H1 (cell line): ENCODE data around the gene CIT. TPM values are rescaled to one million over a fixed set of nuclear protein-coding genes. Genes with fewer than 3 reads are reported as not detected.

Experiments
- KDM1A ChIP-seq: fragments of 200-600, 300-600 bp; sonication (generic); IDR thresholded peaks from 2 replicates; pipeline ENCODE4 v1.7.1; 2016; ENCODE audit warnings: mild to moderate bottlenecking, low read length, borderline replicate concordance
- POU5F1 ChIP-seq: IDR thresholded peaks from 2 replicates; pipeline ENCODE4 v1.6.1; 2011; ENCODE audit warnings: low read depth, mild to moderate bottlenecking, low read length, moderate library complexity
- RAD21 ChIP-seq, 2 experiments: IDR thresholded peaks in 1 of 2; conservative IDR thresholded peaks in 1 of 2; 2 replicates each; pipeline ENCODE4 v1.6.1; 2011; ENCODE audit warnings: low read depth in 2 of 2, low read length in 2 of 2, improper control_type of control experiment in 1 of 2, inconsistent platforms in 1 of 2, mild to moderate bottlenecking in 1 of 2, moderate library complexity in 1 of 2
- RBBP5 ChIP-seq: IDR thresholded peaks from 2 replicates; pipeline ENCODE4 v1.7.1; 2012; ENCODE audit warnings: low read depth, mild to moderate bottlenecking, inconsistent platforms, low read length, moderate library complexity, borderline replicate concordance
- TAF1 ChIP-seq: IDR thresholded peaks from 2 replicates; pipeline ENCODE4 v1.6.1; 2011; ENCODE audit warnings: mild to moderate bottlenecking, low read depth, low read length
- polyA plus RNA-seq, 7 experiments: library from polyadenylated mRNA; depleted of rRNA in 3 of 7; stranded (reverse) in 5 of 7; unstranded in 2 of 7; fragments of >200 nt in 5 of 7; fragments of 200-250 nt in 2 of 7; gene quantifications; 1 replicate in 5 of 7; 2 replicates in 1 of 7; 4 replicates in 1 of 7; pipeline versions ENCODE4 v1.2.1 to v1.2.3, GENCODE V29; 2011 to 2013; ENCODE audit warnings: missing spikeins in 2 of 7, mixed read lengths in 2 of 7
- total RNA-seq: library from RNA; stranded (reverse); fragmentation: NEBNext Ultra II Directional; extraction: Animal tissue kit (Norgen Biotek cat#: 25700); gene quantifications from 2 replicates; pipeline ENCODE4 v1.2.1, GENCODE V29; 2021
- TF ChIP-seq, protein P1 (sequence below), 3 experiments: IDR thresholded peaks; 1 replicate in 2 of 3; 2 replicates in 1 of 3; pipeline versions ENCODE4 v1.5.1 to v1.6.1; 2011; ENCODE audit warnings: low read length in 3 of 3, mild to moderate bottlenecking in 3 of 3, inconsistent platforms in 2 of 3, low read depth in 1 of 3, moderate library complexity in 1 of 3; ENCODE audit not compliant: insufficient read depth in 1 of 3; ENCODE audit errors: control extremely low read depth in 1 of 3
- TF ChIP-seq, protein P2 (sequence below): IDR thresholded peaks from 2 replicates; pipeline ENCODE4 v1.6.1; 2011; ENCODE audit warnings: low read length, improper control_type of control experiment
- TF ChIP-seq, protein P3 (sequence below): IDR thresholded peaks from 2 replicates; pipeline ENCODE4 v1.6.1; 2011; ENCODE audit warnings: low read depth, mild to moderate bottlenecking, low read length; ENCODE audit not compliant: insufficient read depth

Gene CIT
- total and polyA plus RNA-seq, 2 of the 8 experiments (the other 6 are each of a cell fraction or from before 2014, with no cell fraction given), result 17.1 to 60.9 TPM

DNA sequence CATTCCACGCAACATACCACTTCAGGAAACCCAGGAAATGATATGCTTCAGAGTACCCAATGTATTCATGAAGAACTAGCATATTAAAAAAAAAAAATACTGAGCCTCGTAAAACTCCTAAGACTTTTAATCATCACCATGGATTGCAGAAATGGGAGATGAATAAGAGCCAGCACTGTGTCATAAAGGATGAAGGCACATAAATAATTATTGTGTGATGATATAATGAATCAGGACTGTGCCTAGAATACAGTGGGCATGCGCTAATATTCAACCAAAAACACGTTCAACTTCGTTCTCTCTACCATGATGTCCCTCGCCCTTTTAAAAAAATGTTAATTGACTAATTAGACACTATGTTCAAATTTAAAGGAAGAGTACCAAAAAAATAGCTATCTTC, 68.7 kb downstream of the CIT start (continued):
- TF ChIP-seq, protein P1, sequence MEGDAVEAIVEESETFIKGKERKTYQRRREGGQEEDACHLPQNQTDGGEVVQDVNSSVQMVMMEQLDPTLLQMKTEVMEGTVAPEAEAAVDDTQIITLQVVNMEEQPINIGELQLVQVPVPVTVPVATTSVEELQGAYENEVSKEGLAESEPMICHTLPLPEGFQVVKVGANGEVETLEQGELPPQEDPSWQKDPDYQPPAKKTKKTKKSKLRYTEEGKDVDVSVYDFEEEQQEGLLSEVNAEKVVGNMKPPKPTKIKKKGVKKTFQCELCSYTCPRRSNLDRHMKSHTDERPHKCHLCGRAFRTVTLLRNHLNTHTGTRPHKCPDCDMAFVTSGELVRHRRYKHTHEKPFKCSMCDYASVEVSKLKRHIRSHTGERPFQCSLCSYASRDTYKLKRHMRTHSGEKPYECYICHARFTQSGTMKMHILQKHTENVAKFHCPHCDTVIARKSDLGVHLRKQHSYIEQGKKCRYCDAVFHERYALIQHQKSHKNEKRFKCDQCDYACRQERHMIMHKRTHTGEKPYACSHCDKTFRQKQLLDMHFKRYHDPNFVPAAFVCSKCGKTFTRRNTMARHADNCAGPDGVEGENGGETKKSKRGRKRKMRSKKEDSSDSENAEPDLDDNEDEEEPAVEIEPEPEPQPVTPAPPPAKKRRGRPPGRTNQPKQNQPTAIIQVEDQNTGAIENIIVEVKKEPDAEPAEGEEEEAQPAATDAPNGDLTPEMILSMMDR (IDR thresholded peaks at IDR 0.05; ENCODE audit: control extremely low read depth in 1 of 3, insufficient read depth in 1 of 3, low read depth in 1 of 3, low read length in 3 of 3), result no peak
- TF ChIP-seq TAF1, result no peak
- no peak for TF ChIP-seq RAD21 (IDR thresholded peaks at IDR 0.05 in 1 of 2, conservative IDR thresholded peaks at IDR 0.05 in 1 of 2; ENCODE audit: low read depth in 2 of 2, low read length in 2 of 2)
- TF ChIP-seq, protein P2, sequence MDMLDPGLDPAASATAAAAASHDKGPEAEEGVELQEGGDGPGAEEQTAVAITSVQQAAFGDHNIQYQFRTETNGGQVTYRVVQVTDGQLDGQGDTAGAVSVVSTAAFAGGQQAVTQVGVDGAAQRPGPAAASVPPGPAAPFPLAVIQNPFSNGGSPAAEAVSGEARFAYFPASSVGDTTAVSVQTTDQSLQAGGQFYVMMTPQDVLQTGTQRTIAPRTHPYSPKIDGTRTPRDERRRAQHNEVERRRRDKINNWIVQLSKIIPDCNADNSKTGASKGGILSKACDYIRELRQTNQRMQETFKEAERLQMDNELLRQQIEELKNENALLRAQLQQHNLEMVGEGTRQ, result no peak
- no peak for TF ChIP-seq POU5F1
- TF ChIP-seq KDM1A, result no peak
- TF ChIP-seq, protein P3, sequence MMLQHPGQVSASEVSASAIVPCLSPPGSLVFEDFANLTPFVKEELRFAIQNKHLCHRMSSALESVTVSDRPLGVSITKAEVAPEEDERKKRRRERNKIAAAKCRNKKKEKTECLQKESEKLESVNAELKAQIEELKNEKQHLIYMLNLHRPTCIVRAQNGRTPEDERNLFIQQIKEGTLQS, result no peak
- no peak for TF ChIP-seq RBBP5
